Fibroblast of pulmonary artery (primary cell): Measurements from ENCODE around the gene COG5.

ENCODE experiments used
- DNase-seq: peaks from one replicate; pipeline ENCODE4 v3.0.0-alpha.2; 2010; ENCODE audit warnings: low read depth
- H3K4me3 ChIP-seq: replicated peaks from 2 replicates; pipeline ENCODE4 v1.5.1; 2011; ENCODE audit warnings: low read depth, mild to moderate bottlenecking, control low read depth, low read length, moderate library complexity
- CTCF ChIP-seq: IDR thresholded peaks from 2 replicates; pipeline ENCODE4 v1.5.1; 2011; ENCODE audit warnings: mild to moderate bottlenecking, control low read depth, low read length, inconsistent platforms; ENCODE audit errors: missing control alignments

Gene COG5

DNA sequence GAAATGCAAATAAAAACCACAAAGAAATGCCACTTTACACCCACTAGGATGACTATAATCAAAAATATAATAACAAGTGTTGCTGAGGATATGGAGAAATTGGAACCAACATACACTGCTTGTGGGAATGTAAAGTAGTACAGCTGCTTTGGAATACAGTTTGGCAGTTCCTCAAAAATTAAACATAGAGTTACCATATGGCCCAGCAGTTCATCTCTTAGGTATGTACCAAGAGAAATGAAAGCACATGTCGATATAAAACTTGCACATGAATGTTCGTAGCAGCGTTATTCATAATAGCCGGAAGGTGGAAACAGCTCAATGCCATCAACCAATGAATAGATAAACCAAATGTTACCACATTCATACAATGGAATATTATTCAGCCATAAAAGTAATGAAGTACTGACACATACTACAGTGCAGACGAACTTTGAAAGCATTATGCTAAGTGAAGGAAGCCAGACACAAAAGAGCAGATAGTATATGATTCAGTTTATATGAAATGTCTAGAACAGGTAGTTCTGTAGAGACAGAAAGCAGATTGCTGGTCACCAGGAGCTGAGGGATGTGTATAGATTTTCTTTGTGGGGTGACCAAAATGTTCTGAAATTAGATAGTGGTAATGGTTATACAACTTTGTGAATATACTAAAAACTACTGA lies 28.8 kb upstream of the COG5 start:
- TF ChIP-seq CTCF, result no peak
- DNase-seq, result peak; percentile 25
- H3K4me3 ChIP-seq, result no peak overlapping the region

DNA sequence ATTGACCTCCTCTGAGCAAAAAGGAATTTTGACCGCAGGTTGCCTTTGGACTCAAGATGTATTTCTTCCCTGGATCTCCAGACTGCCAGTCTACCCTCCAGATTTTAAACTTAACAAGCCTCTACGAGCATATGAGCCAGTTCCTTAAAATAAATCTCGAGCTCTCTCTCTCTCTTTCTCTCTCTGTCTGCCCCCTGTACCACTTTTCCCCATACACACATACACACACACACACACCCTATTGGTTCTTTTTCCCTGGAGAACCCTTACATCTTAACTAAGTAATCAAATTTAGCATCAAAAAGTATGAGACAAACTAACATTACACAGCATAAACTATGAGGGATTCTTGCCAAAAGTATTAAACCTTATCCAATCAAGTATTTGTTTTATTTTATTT lies 27.7 kb upstream of the COG5 start:
- no peak for DNase-seq
- no peak for TF ChIP-seq CTCF
- no peak overlapping the region for H3K4me3 ChIP-seq

- DNase-seq, result no peak
- no peak for TF ChIP-seq CTCF
Measured at GRCh38 chr7:107588529-107589130, 24.9 kb upstream of the COG5 start.

GRCh38 chr7:107584716-107585115 lies 21.0 kb upstream of the COG5 start:
- no peak overlapping the region for H3K4me3 ChIP-seq
- no peak for DNase-seq
- no peak for TF ChIP-seq CTCF

More at GRCh38 chr7:107588529-107589130, 24.9 kb upstream of the COG5 start:
- no peak overlapping the region for H3K4me3 ChIP-seq

- no peak for DNase-seq
- TF ChIP-seq CTCF, result no peak
- H3K4me3 ChIP-seq, result no peak overlapping the region
Measured at GRCh38 chr7:107582875-107583274, 19.2 kb upstream of the COG5 start.

GRCh38 chr7:107581387-107582013 lies 17.8 kb upstream of the COG5 start:
- H3K4me3 ChIP-seq, result peak overlapping the region; percentile 87
- no peak for TF ChIP-seq CTCF
- DNase-seq, result no peak
